GM18868 (cell line): ENCODE measurements around the gene CSNK1G2.
A peak's percentile ranks its signal among the peaks of the same experiment; 100 is the strongest.

ENCODE experiments used
- ATAC-seq: cut with Tn5 transposase; IDR thresholded peaks from one replicate; pipeline ENCODE4 v1.9.1; 2021; ENCODE audit warnings: mild to moderate bottlenecking, moderate library complexity; ENCODE audit not compliant: unreplicated experiment

The CSNK1G2 gene

GRCh38 chr19:1917926-1918325, 23.0 kb upstream of the CSNK1G2 start:
- ATAC-seq, result no peak

- no peak for ATAC-seq
These were observed 22.0 kb upstream of the CSNK1G2 start for GRCh38 chr19:1918975-1919374.

- no peak for ATAC-seq
These were observed 20.3 kb upstream of the CSNK1G2 start for GRCh38 chr19:1920644-1921043.

- ATAC-seq, result no peak
These were observed 19.6 kb upstream of the CSNK1G2 start for GRCh38 chr19:1921326-1921725.

- ATAC-seq, result no peak
These were observed 19.1 kb upstream of the CSNK1G2 start for GRCh38 chr19:1921825-1922224.

GRCh38 chr19:1922803-1923202, 18.2 kb upstream of the CSNK1G2 start:
- no peak for ATAC-seq

- no peak for ATAC-seq
These were observed 17.7 kb upstream of the CSNK1G2 start for GRCh38 chr19:1923319-1923718.

GRCh38 chr19:1924320-1924961, 16.5 kb upstream of the CSNK1G2 start:
- ATAC-seq, result no peak

- ATAC-seq, result no peak
These were observed 15.4 kb upstream of the CSNK1G2 start for GRCh38 chr19:1925544-1925943.

GRCh38 chr19:1929021-1929742, 11.8 kb upstream of the CSNK1G2 start:
- ATAC-seq, result no peak

- no peak for ATAC-seq
These were observed 9.5 kb upstream of the CSNK1G2 start for GRCh38 chr19:1931445-1931844.

- no peak for ATAC-seq
These were observed 8.6 kb upstream of the CSNK1G2 start for GRCh38 chr19:1932395-1932794.

- ATAC-seq, result no peak
These were observed 7.7 kb upstream of the CSNK1G2 start for GRCh38 chr19:1933244-1933643.

- no peak for ATAC-seq
These were observed 7.0 kb upstream of the CSNK1G2 start for GRCh38 chr19:1933942-1934341.

- ATAC-seq, result no peak
These were observed 5.3 kb upstream of the CSNK1G2 start for GRCh38 chr19:1935484-1936208.

GRCh38 chr19:1936430-1936829, 4.5 kb upstream of the CSNK1G2 start:
- ATAC-seq, result no peak

- no peak for ATAC-seq
These were observed 3.9 kb upstream of the CSNK1G2 start for GRCh38 chr19:1936916-1937610.

- no peak for ATAC-seq
These were observed 2.9 kb upstream of the CSNK1G2 start for GRCh38 chr19:1938071-1938470.

- peak; percentile 39 for ATAC-seq
These were observed 1.3 kb downstream of the CSNK1G2 start for GRCh38 chr19:1942078-1942933.

GRCh38 chr19:1942934-1943555, 2.1 kb downstream of the CSNK1G2 start:
- ATAC-seq, result no peak
